Astrocyte (in vitro differentiated cells and primary cell): ENCODE data around the gene MN1. TPM values are rescaled to one million over a fixed set of nuclear protein-coding genes. Genes with fewer than 3 reads are reported as not detected.

Experiments used
- DNase-seq: peaks from one replicate; pipeline ENCODE4 v3.0.0-alpha.2; 2010; ENCODE audit warnings: low read depth
- FAIRE-seq: peaks from 2 replicates; lab custom pipeline; 2011; peaks lifted over from hg19 to GRCh38; lab: Jason Lieb, UNC
- H2AFZ ChIP-seq: 2 replicates; pipeline ENCODE4 v1.6.0; 2012; ENCODE audit warnings: low read depth, low read length, inconsistent platforms
- H3K27ac ChIP-seq: 2 replicates; pipeline ENCODE4 v1.5.1; 2011; ENCODE audit warnings: low read depth, low read length, inconsistent platforms
- H3K27me3 ChIP-seq: 2 replicates; pipeline ENCODE4 v1.6.0; 2011; ENCODE audit warnings: low read length, inconsistent platforms; ENCODE audit not compliant: insufficient read depth
- H3K36me3 ChIP-seq: 2 replicates; pipeline ENCODE4 v1.5.1; 2011; ENCODE audit warnings: low read length, inconsistent platforms; ENCODE audit not compliant: insufficient read depth
- H3K4me1 ChIP-seq: 2 replicates; pipeline ENCODE4 v1.5.1; 2011; ENCODE audit warnings: low read length, inconsistent platforms; ENCODE audit not compliant: insufficient read depth
- H3K4me2 ChIP-seq: 2 replicates; pipeline ENCODE4 v1.6.0; 2012; ENCODE audit warnings: low read length, inconsistent platforms
- H3K4me3 ChIP-seq: 2 replicates; pipeline ENCODE4 v1.5.1; 2011; ENCODE audit warnings: low read depth, mild to moderate bottlenecking, low read length, inconsistent platforms; ENCODE audit not compliant: insufficient read depth
- H3K79me2 ChIP-seq: 2 replicates; pipeline ENCODE4 v1.6.0; 2012; ENCODE audit warnings: mild to moderate bottlenecking, low read length, inconsistent platforms; ENCODE audit not compliant: insufficient read depth
- H3K9ac ChIP-seq: 2 replicates; pipeline ENCODE4 v1.6.0; 2012; ENCODE audit warnings: mild to moderate bottlenecking, low read length, inconsistent platforms
- H3K9me3 ChIP-seq: 2 replicates; pipeline ENCODE4 v1.5.1; 2012; ENCODE audit warnings: low read depth, mild to moderate bottlenecking, low read length, inconsistent platforms; ENCODE audit not compliant: insufficient read depth
- H4K20me1 ChIP-seq: 2 replicates; pipeline ENCODE4 v1.6.0; 2012; ENCODE audit warnings: low read length, inconsistent platforms; ENCODE audit not compliant: insufficient read depth
- H3K27ac Mint-ChIP-seq: one replicate; pipeline ENCODE4 v1.8.0; 2021; ENCODE audit warnings: mild to moderate bottlenecking, mixed read lengths; ENCODE audit not compliant: unreplicated experiment
- H3K27me3 Mint-ChIP-seq: one replicate; pipeline ENCODE4 v1.8.0; 2021; ENCODE audit warnings: low read depth, mixed read lengths; ENCODE audit not compliant: unreplicated experiment
- H3K36me3 Mint-ChIP-seq: one replicate; pipeline ENCODE4 v1.8.0; 2021; ENCODE audit warnings: low read depth, mixed read lengths; ENCODE audit not compliant: unreplicated experiment
- H3K4me1 Mint-ChIP-seq: one replicate; pipeline ENCODE4 v1.8.0; 2021; ENCODE audit warnings: low read depth, mixed read lengths; ENCODE audit not compliant: unreplicated experiment
- H3K4me3 Mint-ChIP-seq: one replicate; pipeline ENCODE4 v1.8.0; 2021; ENCODE audit warnings: mild to moderate bottlenecking, moderate library complexity, mixed read lengths; ENCODE audit not compliant: unreplicated experiment
- H3K9me3 Mint-ChIP-seq: one replicate; pipeline ENCODE4 v1.8.0; 2021; ENCODE audit warnings: mild to moderate bottlenecking, mixed read lengths; ENCODE audit not compliant: unreplicated experiment
- EZH2 ChIP-seq: IDR thresholded peaks from 2 replicates; pipeline ENCODE4 v1.6.1; 2012; ENCODE audit warnings: mild to moderate bottlenecking, low read length, inconsistent platforms; ENCODE audit not compliant: insufficient read depth
- total RNA-seq: library from RNA; stranded (reverse); gene quantifications from 2 replicates; pipeline ENCODE4 v1.2.1, GENCODE V29; 2021
- TF ChIP-seq, protein P1 (sequence below): IDR thresholded peaks from 2 replicates; pipeline ENCODE4 v1.5.1; 2011; ENCODE audit warnings: low read depth, mild to moderate bottlenecking, inconsistent platforms, low read length, moderate library complexity; ENCODE audit not compliant: insufficient read depth

Gene MN1
- total RNA-seq, 1 donor from 2014 or later: 98.6 TPM

DNA sequence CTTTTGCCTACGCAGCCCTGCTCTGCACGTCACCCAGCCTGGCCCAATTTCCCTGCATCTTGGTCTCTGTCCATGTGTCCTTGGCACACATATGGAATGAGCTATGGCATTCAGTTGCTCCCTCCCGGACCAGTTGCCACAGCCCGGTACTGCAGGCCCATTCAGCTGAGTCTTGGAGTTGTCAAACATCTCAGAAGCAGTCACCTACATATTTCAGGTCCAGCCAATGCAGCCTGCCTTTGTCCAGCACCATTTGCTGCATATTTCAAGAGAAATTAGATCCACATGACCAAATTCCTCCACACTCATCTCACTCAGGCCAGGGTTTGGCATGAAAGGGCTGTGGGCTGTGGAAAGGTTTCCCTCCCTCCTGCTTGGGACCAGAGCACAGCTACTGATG lies 76.8 kb downstream of the MN1 start:
- Histone ChIP-seq H3K27me3 (no peaks in the 10 kb centered on the region), H3K27ac (no peak overlapping the region), H3K4me3 (no peak overlapping the region), H3K9ac (no peak overlapping the region), H2AFZ (no peak overlapping the region), H3K36me3 (no peaks in the 10 kb centered on the region), H3K4me1 (peaks cover 13% of the 10 kb centered on the region), H3K4me2 (no peak overlapping the region), H3K79me2 (no peaks in the 10 kb centered on the region), H3K9me3 (no peaks in the 10 kb centered on the region), H4K20me1 (no peaks in the 10 kb centered on the region)
- Mint-ChIP-seq H3K9me3 (peaks cover 5% of the 10 kb centered on the region), H3K27me3 (peaks cover 2% of the 10 kb centered on the region), H3K4me1 (peaks cover 15% of the 10 kb centered on the region), H3K4me3 (no peak overlapping the region), H3K27ac (no peak overlapping the region), H3K36me3 (peaks cover 1% of the 10 kb centered on the region)
- TF ChIP-seq, protein P1, sequence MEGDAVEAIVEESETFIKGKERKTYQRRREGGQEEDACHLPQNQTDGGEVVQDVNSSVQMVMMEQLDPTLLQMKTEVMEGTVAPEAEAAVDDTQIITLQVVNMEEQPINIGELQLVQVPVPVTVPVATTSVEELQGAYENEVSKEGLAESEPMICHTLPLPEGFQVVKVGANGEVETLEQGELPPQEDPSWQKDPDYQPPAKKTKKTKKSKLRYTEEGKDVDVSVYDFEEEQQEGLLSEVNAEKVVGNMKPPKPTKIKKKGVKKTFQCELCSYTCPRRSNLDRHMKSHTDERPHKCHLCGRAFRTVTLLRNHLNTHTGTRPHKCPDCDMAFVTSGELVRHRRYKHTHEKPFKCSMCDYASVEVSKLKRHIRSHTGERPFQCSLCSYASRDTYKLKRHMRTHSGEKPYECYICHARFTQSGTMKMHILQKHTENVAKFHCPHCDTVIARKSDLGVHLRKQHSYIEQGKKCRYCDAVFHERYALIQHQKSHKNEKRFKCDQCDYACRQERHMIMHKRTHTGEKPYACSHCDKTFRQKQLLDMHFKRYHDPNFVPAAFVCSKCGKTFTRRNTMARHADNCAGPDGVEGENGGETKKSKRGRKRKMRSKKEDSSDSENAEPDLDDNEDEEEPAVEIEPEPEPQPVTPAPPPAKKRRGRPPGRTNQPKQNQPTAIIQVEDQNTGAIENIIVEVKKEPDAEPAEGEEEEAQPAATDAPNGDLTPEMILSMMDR: no peak
- TF ChIP-seq EZH2: no peak
- peak; percentile 31 for DNase-seq
- FAIRE-seq: peak; percentile 64

DNA sequence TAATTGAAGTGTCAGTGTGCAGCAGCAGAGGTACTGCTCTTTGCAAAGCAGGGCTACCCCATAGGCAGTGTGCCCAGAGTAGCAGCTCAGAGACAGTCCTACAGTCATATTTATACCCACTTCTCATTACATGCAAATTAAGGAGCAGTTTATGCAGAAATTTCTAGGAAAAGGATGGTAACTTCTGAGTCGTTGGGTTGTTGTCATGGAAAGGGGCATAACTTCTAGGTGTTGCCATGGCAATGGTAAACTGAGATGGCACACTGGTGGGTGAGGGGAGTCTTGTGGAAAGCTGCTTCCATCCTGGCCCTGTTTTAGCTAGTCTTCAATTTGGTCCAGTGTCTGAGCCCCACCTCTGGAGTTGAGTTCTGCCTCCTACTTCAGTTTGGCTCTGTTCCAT lies 77.4 kb downstream of the MN1 start:
- Mint-ChIP-seq H3K27me3 (no peaks in the 10 kb centered on the region), H3K27ac (no peak overlapping the region), H3K36me3 (peaks cover 1% of the 10 kb centered on the region), H3K9me3 (peaks cover 5% of the 10 kb centered on the region), H3K4me1 (peaks cover 15% of the 10 kb centered on the region), H3K4me3 (no peak overlapping the region)
- no peaks in the 10 kb centered on the region for H3K9me3 ChIP-seq
- no peak overlapping the region for H3K9ac ChIP-seq
- no peaks in the 10 kb centered on the region for H4K20me1 ChIP-seq
- H3K4me3 ChIP-seq: no peak overlapping the region
- TF ChIP-seq EZH2: no peak
- TF ChIP-seq, protein P1: no peak
- FAIRE-seq: no peak
- DNase-seq: no peak
- H2AFZ ChIP-seq: no peak overlapping the region
- no peaks in the 10 kb centered on the region for H3K79me2 ChIP-seq
- no peaks in the 10 kb centered on the region for H3K27me3 ChIP-seq
- peaks cover 13% of the 10 kb centered on the region for H3K4me1 ChIP-seq
- H3K4me2 ChIP-seq: no peak overlapping the region
- no peaks in the 10 kb centered on the region for H3K36me3 ChIP-seq
- H3K27ac ChIP-seq: no peak overlapping the region

DNA sequence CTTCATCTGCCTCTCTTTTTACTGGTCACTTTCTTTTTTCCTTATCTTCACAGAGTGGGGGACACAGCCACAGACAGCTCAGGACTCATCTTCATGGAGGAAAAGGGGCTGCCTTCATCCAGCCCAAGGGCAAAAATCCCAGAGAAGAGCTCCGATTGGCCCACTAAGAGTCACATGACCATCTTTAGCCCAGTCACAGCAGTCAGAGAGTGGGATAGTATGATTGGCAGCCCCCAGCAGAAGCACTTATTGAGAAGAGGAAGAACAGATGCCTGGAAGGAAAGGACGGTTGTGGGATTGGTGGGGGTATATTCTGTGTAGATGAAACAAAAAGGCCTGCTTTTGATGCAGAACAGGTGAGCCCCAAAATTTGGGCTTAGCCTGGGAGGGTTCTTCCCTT lies 77.8 kb downstream of the MN1 start:
- Mint-ChIP-seq H3K4me1 (peaks cover 15% of the 10 kb centered on the region), H3K27ac (no peak overlapping the region)
- TF ChIP-seq, protein P1: no peak
- no peak for TF ChIP-seq EZH2

More for the DNA sequence above, 77.8 kb downstream of the MN1 start:
- peaks cover 1% of the 10 kb centered on the region for H3K36me3 Mint-ChIP-seq
- no peak overlapping the region for H3K4me3 Mint-ChIP-seq
- Histone ChIP-seq H3K27me3 (no peaks in the 10 kb centered on the region), H3K27ac (no peak overlapping the region), H3K4me2 (no peak overlapping the region), H4K20me1 (no peaks in the 10 kb centered on the region), H3K9ac (no peak overlapping the region), H3K4me1 (peaks cover 13% of the 10 kb centered on the region), H2AFZ (no peak overlapping the region), H3K4me3 (no peak overlapping the region), H3K36me3 (no peaks in the 10 kb centered on the region), H3K79me2 (no peaks in the 10 kb centered on the region), H3K9me3 (no peaks in the 10 kb centered on the region)
- FAIRE-seq: no peak
- no peak for DNase-seq
- H3K27me3 Mint-ChIP-seq: no peaks in the 10 kb centered on the region
- H3K9me3 Mint-ChIP-seq: peaks cover 5% of the 10 kb centered on the region
